GM12892 (cell line): ENCODE data around the gene BEND6.

Source experiments
- POLR2A ChIP-seq: IDR thresholded peaks from 2 replicates; pipeline ENCODE4 v1.6.1; 2011; ENCODE audit warnings: low read depth, low read length, control low read depth
- TAF1 ChIP-seq: IDR thresholded peaks from 2 replicates; pipeline ENCODE4 v1.6.1; 2011; ENCODE audit warnings: low read depth, mild to moderate bottlenecking, control low read depth, low read length, borderline replicate concordance

GRCh38 chr6:56995347-56995902 lies 40.5 kb downstream of the BEND6 start:
- TF ChIP-seq POLR2A, result no peak
- no peak for TF ChIP-seq TAF1
